ENCODE measurements around the gene TRIP13. TPM values are rescaled to one million over a fixed set of nuclear protein-coding genes. Genes with fewer than 3 reads are reported as not detected.
"Not testable (repeated sequence)": the region's sequence is repeated elsewhere in the genome, so short reads cannot be mapped to it uniquely, and the experiment has no call there.

The TRIP13 gene
- total RNA-seq, 1 donor from 2014 or later: 1.7 TPM

DNA sequence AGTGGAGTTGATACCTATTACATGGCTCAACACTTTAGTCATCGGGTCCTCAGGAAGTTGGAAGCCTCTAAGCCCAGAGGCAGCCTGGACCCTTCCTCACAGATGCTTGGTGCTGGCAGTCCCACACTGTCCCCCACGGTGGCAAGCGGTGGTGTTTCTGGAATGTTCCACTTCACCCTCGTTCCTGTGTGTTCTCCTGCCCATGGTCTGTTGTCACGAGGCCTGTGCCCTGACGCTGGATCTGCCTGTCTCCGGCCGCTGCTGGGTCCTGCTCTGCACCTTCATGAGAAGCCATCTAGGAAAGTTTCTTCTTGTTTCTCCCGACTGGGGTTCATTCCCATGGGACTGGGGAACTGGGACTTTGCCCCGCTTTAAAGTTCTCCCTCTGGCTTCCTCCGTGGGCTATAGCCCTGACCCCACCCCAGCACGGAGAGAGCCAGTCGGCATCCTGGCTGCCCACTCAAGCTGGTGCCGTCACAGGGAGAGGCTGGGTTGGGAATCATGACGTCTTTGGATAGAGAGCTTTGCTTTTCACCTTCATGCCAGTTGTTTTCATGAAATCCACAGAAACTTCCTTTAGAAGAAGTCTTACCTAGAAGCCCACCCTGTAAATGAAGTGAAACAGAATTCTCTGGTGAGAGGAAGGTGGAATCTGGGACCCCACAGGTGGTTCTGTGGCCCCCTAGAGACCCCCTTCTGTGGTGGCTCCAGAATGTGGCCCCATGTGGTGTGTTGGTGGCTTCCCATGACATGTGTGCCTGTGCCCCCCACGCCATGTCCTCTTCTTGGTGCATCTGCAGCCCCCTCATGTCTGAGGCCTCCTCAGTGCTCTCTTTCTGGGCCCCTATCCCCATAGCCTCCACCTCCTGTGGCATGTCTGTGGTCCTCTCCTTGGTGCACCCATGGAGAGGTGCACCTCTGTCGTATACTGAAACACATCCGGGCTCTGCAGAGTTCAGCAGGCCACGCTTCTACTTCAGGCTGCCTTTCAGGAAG is 43.8 kb downstream of the TRIP13 start:
- DNase-seq (ENCODE audit: low spot score): peak; percentile 30

DNA sequence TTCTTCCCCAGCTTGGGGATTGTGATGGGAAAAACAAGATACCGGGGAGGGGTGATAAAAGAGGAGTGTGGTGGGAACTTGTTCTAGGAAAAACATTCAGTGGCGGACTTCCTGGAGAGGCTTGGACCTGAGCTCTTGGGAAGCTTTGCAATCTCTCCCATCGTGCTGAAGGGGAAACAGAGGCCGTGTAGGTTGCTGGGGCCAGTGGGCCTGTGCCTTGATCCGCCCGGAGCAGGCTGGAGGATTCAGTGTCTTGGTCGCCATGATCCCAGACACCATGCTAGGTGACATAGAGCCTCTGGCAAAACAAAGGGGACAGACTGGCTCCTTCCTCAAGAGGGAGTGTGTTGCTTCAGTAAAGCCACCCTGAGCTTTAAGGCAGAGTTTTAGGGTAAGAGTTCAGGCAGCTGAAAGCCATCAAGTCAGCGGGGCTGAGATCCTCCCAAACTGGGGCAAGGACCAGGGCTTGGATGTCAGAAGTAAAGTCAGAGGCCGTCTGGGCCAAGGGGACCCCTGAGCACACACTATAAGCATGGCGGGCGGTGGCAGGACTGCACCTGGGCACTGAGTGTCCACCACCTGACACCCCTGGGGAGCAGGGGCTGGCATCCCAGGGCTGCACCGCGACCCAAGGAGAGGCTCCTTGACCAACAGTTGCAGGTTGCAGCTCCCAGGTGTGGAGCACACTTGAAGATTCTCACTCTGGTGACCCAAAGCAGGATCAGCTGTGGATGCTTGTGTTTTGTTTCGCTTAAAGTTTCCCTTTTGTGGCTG is 44.7 kb downstream of the TRIP13 start:
- peak; percentile 34 for DNase-seq (ENCODE audit: low spot score)

DNA sequence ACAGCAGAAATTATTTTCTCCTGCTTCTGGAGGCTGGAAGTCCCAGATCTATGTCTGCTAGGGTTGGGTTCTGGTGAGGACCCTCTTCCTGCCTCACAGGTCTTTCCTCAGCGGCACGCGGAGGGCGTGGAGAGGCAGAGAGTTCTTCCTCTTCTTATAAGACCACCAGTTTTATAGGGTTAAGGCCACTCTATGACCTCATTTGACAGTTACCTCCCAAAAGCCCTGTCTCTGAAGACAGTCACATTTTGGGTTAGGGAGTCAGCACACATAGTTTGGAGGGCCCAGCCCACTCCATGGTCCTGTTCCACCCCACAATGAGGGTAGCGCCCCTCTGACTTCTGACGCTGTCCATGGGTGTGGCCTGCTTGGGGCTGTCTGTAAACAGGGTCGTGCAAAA is 46.7 kb downstream of the TRIP13 start:
- DNase-seq (ENCODE audit: low spot score): peak; percentile 35

DNA sequence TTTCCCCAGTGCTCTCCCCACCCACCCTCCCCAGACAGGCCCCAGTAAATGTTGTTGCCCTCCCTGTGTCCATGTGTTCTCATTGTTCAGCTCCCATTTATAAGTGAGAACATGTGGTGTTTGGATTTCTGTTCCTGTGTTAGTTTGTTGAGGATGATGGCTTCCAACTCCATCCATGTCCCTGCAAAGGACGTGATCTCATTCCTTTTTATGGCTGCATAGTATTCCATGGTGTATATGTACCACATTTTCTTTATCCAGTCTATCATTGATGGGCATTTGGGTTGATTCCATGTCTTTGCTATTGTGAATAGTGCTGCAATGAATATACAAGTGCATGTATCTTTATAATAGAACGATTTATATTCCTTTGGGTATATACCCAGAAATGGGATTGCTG is 48.1 kb downstream of the TRIP13 start:
- not testable (repeated sequence) for DNase-seq (ENCODE audit: low spot score)

DNA sequence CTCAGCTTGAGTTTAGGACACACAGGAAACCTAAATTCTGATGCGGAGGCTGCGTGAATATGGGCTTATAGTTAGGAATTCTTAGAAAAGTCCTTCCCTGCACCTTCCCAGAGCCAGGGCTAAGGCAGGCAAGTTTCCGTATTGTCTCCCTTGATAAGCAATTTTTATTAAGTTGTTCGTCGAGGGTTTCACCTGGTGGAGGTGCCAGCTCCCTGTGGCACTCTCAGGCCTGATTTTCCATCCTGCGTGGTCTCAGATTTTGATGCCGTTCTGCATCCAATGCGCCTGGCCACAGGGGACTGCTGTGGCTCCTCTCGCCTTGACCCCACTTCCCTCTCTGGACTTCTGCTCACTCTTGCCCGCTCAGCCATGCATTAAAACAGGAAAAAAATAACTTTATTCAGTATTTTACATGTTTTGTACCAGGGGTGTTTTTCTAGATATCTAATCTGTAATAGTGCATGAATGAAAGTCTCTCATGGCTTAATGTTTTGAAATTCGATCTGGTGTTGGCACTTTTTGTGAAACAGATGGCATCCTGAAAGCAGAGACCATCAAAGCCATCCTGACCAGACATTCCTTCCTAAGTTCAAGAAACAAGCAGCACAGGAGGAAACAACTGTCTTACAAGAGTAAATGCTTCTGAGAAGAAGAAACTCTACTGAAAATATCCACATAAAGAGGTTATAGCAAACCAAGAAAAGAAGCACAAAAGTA is 50.7 kb downstream of the TRIP13 start:
- DNase-seq (ENCODE audit: low spot score): peak; percentile 25

DNA sequence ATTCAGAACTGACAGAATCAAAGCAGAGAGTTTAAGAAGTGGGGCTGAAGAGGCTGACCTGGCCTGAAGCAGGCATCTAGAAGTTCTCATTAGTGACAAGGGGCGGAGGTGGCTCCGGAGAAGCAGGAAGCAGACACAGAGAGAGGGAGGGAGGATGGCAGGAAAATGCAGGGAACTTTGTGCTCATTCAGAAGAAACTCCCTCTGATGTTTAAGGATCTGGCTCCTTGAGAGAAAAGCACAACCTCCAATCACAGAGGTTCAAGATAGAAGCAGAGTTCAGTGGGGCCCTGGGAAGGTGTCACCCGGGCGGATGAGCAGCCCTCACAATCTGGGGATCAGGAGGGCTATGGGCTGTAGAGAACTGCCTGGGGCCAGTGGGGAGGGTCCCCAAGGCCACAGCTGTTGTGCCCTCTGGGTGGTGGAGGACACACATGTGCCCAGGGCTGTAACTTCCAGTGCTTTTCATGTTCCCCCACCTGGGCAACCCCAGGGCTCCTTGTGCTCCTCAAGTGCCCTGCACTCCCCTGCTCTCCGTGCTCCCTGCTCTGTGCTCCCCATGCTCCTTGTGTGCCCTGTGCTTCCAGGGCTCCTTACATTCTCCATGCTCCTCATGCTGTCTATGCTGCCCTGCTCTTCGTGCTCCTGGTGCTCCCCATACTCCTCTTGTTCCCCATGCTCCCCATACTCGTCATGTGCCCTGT is 51.4 kb downstream of the TRIP13 start:
- DNase-seq (ENCODE audit: low spot score): peak; percentile 32

DNA sequence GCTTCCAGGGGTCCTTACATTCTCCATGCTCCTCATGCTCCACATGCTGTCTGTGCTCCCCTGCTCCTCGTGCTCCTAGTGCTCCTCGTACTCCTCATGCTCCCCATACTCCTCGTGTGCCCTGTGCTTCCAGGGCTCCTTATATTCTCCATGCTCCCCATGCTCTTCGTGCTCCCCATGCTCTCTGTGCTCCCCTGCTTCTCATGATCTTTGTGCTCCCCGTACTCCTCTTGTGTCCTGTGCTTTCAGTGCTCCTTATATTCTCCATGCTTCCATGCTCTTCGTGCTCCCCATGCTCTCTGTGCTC is 51.9 kb downstream of the TRIP13 start:
- DNase-seq (ENCODE audit: low spot score): no peak

- peak; percentile 13 for DNase-seq (ENCODE audit: low spot score)
Measured at GRCh38 chr5:944992-945685, 52.5 kb downstream of the TRIP13 start.

DNA sequence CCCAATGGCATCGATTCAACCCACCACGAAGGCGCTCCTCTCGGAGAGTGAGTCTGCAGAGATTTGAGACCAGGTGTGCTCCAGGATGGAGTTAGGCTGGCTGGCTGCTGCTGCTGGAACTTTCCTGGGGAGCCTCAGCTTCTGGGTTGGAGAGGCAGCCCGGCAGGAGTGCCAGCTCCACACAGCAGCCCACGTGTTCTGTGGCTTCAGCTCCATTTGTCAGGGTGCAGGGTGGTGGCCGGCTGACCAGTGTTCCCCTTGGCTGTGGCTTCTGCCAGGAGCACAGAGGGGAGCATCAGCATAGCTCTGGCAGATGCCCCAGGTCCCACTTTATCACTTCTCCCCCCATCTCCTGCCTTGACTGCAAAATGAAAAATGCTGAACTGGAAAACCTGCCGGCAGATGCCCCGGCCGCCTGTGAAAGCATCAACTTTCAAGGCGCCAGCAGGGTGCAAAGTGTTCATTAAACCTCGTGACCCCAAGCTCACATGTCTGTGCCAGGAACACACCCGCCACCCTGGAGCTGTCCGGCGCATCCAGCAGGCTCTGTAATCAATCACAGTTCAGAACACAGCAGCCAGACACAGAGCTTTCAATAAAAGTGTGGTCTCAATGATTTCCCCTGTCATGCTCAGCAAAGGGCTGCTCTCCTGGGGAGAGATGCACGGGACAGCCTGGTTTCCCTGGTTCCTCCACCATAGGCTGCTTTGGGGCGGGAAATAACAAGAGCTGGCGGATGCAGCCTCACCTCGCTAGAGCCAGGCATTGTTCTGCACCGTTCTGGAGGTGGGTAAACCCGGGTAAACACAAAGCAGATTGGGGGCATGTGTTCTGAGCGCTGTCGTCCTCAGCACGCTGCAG is 53.2 kb downstream of the TRIP13 start:
- DNase-seq (ENCODE audit: low spot score): peak; percentile 36

DNA sequence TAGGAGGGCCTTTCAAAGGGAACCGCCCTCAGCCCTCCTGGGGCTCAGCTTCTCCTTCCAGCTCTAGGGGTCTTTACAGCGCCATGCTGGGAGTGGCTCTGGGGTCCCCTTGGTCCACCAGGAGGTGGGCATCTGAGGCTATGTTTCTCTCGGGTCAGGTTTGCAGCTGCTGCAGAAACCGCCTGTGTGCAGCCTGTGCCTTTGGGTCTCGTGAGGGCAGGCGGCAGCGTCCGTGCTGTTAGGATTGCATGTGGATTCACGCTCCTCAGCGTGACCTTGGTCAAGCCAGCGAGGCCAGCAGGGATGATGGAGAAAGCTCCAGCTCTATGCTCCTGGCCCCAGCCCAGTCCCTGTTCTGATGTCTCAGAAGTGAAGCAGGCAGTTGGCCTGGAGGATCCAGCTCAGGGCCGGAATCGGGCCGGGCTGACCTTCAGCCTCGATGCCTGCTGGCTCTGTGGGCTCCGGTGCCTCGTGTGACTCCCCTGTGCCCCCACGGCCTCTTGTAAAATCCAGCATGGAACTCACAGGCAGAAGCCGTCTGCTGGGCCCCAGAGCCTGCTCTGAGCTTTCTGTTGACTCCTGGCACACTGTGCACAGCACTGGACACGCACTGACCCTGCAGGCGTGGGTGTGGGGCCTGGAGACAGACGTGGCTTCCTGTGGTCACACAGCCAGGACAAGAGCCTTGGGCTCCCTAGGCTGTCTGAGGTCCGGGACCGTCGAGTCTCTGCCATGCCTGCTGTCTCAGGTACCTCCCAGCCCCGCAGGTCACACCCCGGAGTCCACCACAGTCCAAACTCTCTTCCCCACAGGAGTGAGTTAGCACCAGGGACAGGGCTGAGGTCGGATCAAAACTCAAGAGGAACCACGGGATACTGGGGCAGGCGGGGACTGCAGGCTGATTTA is 54.3 kb downstream of the TRIP13 start:
- peak; percentile 40 for DNase-seq (ENCODE audit: low spot score)

DNA sequence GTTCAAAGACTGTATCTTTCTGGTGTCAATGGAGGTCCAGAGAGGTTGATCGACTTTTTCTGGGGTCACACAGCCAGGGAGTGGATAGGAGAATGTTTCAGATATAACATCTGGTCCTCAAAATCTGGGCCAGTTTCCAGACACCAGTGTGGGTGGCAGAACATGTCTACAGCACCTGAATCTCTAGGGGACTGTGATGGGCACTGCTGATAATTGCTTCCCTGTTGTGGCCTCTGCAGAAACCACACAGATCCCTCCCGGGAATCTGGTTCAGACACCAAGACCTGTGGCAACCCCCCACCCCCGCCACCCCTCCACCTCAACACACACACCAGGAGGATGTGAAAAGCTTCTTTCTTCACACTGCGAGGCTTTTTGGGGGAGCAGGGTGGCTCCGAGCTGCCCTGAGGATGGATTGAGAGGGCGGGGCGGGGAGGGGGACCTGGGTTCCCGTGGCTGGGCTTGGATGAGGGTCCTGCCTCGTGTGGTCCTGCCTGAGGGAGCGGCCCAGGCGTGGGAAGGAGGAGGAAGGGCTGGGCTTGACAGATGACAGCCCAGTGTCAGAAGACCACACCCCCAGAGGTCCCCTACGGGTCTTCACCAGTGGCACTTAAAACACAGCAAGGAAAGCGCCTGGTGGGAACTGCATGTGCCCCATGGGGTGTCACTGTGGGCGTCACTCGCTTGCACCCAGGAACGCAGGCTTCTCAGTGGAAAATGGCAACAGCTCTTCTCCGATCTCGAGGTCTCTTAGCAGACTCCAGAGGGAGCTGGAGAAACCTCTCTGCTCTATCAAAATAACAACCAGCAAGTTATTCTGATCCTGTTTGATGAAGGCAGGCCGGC is 55.2 kb downstream of the TRIP13 start:
- no peak for DNase-seq (ENCODE audit: low spot score)

DNA sequence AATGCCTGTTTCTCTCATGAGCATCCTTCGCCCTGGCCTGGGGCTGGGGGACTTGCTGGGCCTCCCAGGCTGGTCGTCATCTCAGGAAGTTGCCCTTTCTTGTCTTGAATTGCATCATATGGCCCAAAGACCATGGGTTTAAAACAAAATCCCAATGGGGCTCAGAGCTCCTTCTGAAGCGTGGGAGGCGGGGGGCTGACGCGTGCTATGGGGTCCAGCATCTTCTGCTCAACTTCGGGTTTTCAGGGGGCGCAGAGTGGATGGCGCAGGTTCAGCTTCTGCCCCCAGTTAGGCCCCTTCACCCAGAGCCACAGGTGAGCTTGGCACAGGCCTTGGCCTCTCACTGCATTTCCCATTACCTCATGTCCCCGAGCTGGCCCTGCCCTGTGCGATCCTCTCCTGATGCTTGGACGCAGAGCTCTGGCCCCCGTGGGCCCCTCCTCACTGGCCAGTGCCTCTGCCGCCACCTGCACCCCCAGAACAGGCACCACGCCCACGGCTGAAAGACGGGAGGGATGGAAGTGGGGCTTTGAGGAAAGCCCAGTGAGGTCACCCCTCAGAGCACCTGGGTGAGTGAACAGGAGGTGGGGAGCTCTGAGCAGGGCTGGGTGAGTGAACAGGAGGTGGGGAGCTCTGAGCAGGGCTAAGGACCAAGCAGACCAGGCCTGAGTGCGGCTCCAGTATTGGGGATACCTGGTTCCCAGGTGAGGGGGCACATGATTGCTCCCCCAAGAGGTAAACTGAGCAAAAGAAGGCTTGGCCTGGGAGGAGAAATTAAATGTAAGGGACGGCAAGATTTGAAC is 56.0 kb downstream of the TRIP13 start:
- DNase-seq (ENCODE audit: low spot score): no peak

DNA sequence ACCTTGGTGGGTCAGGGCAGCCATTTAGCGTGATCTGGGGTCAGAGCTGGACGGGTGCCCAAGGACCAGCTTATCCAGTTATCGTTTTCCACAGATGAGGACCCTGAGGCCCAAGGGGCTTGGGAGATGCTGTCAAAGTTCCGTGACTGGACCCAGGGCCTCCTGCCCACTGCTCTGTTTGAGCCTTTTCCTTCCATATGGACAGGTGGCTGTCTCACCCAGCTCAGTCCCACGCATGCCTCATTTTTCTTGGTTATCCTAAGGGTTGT is 56.5 kb downstream of the TRIP13 start:
- DNase-seq (ENCODE audit: low spot score): no peak

- no peak for DNase-seq (ENCODE audit: low spot score)
Measured at GRCh38 chr5:949815-950560, 57.3 kb downstream of the TRIP13 start.

DNA sequence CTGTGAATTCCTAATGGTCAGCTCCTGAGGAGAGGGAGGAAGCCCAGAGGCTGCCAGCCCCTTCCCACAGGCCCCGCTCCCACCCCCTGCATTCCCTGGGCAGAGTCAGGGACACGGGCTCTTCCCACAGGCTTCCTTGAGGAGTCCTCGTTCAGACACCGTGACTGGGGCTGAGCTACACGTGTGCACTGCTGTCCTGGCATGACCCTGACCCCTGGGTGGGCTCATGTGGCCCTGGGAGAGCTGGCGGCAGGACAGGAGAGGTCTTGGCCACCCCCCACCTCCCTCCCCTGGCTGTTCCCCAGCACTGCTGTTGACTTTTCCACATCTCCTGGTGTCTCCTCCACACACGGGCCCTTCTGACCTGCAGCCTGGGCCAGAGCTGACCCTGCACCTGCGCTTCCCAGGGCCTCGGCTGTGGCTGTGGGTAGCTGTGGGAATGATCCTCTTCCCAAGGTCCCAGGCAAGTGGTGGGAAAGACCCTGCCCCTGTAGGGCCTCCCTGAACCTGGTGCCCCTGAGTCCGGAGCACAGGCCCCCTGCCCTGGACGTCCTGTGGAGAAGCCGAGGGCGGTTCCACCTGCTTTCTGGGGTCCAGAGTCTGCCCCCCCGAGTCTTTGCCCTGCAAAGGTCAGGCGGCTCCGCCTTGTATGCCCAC is 59.4 kb downstream of the TRIP13 start:
- no peak for DNase-seq (ENCODE audit: low spot score)

DNA sequence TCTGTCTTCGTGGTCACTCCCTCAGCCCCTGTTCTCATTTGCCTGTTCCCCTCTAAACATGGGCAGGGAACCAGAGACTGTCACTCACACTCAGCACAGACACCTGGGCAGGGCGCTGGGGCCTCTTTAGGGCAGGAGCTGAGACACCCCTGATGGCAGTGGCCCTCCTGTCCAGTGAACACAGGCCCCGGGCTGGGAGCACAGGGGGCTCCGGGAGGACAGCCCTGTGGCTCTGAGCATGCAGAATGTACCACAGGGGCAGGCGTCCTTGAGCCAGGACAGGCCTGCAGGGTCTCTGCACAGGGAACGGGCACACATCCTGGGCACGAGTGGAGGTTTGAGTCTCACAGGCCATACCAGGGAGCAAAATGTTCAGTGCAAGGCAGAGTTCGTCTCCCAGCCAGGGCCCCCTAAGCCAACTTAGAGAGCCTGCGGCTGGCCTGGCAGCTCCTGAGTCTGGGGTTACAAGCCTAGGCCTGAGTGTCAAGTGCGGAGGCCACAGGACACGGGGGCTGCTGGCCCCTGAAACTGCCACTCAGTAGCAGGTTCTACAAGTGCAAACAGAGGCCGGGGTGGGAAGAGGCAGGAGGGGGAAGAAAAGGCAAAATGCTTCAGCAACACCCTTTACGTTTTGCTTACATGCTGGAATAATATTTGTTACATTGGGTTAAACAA is 60.0 kb downstream of the TRIP13 start:
- DNase-seq (ENCODE audit: low spot score): no peak
